ENCODE results near the gene CELSR1. TPM values are rescaled to one million over a fixed set of nuclear protein-coding genes. Genes with fewer than 3 reads are reported as not detected.

CELSR1 gene
- total RNA-seq, 1 donor from 2014 or later: 0.27 TPM

DNA sequence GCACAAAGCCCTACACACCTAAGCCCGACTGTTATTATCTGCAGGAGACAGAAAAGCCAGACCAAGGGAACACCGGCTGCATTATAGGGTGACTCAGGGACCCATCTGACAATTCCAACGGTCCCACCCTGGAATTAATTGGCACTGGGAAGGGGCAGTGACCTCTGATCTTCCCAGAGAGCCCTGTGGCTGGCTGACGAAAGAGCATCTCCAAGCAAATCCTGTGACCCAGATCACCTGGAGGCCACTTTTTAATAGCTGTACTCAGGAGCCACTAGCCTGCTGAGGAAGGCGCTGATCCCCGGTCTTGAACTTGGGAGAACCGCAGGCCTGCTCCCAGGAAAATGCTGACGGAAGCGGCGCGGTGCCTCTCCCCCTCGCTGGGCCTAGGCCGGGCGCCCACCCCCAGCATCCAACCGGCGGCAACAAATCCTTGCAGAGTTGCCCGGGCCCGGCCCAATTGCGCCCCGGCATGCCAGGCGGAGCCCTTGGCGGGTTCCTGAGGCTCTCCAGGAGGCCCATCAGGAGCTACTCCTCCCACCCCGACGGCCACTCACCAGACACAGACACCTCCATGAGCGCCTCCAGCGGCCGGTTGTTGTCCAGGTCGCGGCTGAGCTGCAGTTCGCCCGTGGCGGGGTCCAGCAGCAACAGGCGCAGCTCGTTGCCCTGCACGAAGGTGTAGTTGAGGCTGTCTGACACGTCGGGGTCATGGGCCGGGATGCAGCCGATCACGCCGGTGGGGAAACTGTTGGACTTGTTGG, 4.2 kb downstream of the CELSR1 start:
- peaks cover 10% of the 10 kb centered on the region for H3K27me3 Mint-ChIP-seq (ENCODE audit: unreplicated experiment)
- peaks cover 2% of the 10 kb centered on the region for H3K9me3 Mint-ChIP-seq (ENCODE audit: unreplicated experiment)
- no peak overlapping the region for H3K4me3 Mint-ChIP-seq (ENCODE audit: unreplicated experiment)
- H3K27ac Mint-ChIP-seq (ENCODE audit: unreplicated experiment): no peak overlapping the region
- H3K4me1 Mint-ChIP-seq (ENCODE audit: low read depth, unreplicated experiment): no peaks in the 10 kb centered on the region
- TF ChIP-seq CTCF (IDR thresholded peaks at IDR 0.05; ENCODE audit: partially characterized antibody, unreplicated experiment): no peak
- no peak for DNase-seq
- no peaks in the 10 kb centered on the region for H3K36me3 Mint-ChIP-seq (ENCODE audit: unreplicated experiment)

DNA sequence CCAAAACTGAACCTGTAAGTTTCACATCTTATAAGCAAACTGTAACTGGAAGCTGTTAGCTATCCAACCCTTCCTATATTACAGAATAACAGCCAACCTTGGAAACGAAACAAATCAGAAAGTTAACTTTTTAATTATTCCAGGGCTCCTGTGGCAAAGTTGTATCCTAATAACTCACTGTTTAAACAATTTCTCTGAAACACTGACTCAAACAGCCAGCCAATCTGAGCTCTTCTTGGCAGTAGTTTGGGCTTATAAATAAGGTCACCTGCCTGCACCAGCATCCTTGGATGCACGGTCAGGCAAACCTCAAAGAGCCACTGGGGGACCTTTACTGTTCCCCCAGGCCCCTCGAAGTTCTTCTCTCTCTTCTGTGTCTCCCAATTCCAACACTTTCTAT, 5.0 kb downstream of the CELSR1 start:
- no peak overlapping the region for H3K27ac Mint-ChIP-seq (ENCODE audit: unreplicated experiment)
- peaks cover 2% of the 10 kb centered on the region for H3K9me3 Mint-ChIP-seq (ENCODE audit: unreplicated experiment)
- H3K4me3 Mint-ChIP-seq (ENCODE audit: unreplicated experiment): no peak overlapping the region
- H3K27me3 Mint-ChIP-seq (ENCODE audit: unreplicated experiment): peaks cover 10% of the 10 kb centered on the region
- no peaks in the 10 kb centered on the region for H3K4me1 Mint-ChIP-seq (ENCODE audit: low read depth, unreplicated experiment)
- TF ChIP-seq CTCF (IDR thresholded peaks at IDR 0.05; ENCODE audit: partially characterized antibody, unreplicated experiment): no peak
- DNase-seq: no peak
- H3K36me3 Mint-ChIP-seq (ENCODE audit: unreplicated experiment): no peaks in the 10 kb centered on the region

- Mint-ChIP-seq H3K27me3 (ENCODE audit: unreplicated experiment) (peaks cover 10% of the 10 kb centered on the region), H3K4me3 (ENCODE audit: unreplicated experiment) (no peak overlapping the region), H3K36me3 (ENCODE audit: unreplicated experiment) (no peaks in the 10 kb centered on the region), H3K4me1 (ENCODE audit: low read depth, unreplicated experiment) (no peaks in the 10 kb centered on the region), H3K9me3 (ENCODE audit: unreplicated experiment) (peaks cover 4% of the 10 kb centered on the region), H3K27ac (ENCODE audit: unreplicated experiment) (no peak overlapping the region)
- TF ChIP-seq CTCF (IDR thresholded peaks at IDR 0.05; ENCODE audit: partially characterized antibody, unreplicated experiment): no peak
- no peak for DNase-seq
Measured at GRCh38 chr22:46531581-46532175, 5.7 kb downstream of the CELSR1 start.

DNA sequence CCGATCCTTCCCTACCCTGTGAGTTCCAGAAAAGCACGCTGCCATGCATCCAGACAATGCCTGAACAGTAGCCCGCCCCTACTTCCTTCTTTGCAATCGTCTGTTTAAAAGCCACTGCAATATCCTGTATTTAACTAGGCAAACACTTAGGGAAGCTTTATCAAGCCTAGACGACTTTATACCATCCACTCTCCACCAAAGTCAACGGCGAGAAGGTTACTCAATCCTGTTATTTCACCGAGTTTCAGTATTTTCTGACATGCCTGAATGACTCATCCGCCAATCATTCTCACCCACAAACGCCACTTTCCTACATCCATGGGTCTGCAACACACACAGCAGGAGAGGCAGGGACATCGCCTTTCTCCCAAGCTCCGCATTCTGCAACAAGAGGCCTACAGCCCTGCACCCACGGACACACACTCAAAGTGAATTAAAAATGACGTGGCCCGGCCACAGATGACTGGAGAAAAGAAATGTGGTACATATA, 9.3 kb downstream of the CELSR1 start:
- no peak for TF ChIP-seq CTCF (IDR thresholded peaks at IDR 0.05; ENCODE audit: partially characterized antibody, unreplicated experiment)
- no peaks in the 10 kb centered on the region for H3K36me3 Mint-ChIP-seq (ENCODE audit: unreplicated experiment)
- H3K4me1 Mint-ChIP-seq (ENCODE audit: low read depth, unreplicated experiment): no peaks in the 10 kb centered on the region
- DNase-seq: no peak
- no peak overlapping the region for H3K27ac Mint-ChIP-seq (ENCODE audit: unreplicated experiment)
- peaks cover 3% of the 10 kb centered on the region for H3K27me3 Mint-ChIP-seq (ENCODE audit: unreplicated experiment)
- H3K9me3 Mint-ChIP-seq (ENCODE audit: unreplicated experiment): peaks cover 2% of the 10 kb centered on the region
- no peak overlapping the region for H3K4me3 Mint-ChIP-seq (ENCODE audit: unreplicated experiment)

DNA sequence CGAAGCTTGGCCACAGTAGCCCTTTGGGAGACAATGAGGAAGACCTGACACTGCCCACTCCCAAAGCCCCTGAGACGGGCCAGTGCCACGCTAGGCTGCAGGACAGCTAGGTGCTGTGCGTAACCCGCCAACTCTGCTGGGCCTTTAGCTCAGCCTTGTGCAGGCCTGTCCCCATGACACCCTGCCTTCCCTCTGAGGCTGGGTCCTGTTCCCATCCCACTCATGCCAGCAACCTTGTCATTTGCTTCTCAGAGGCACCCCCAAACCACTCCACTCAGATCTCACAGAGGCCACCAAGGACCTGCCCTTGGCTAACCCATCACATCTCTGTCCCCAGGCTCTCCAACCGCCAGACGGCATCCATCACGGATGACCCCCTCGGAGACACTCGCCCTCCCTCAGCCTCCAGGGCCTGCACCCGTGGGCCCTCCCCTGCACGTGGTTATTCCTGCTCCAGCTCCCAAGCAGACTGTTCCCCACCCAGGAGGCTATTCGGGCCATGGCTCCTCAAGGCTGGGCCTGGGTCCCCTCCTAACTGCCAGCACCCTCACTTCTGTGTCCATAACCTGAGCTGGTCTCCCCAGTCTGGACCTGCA, 11.1 kb downstream of the CELSR1 start:
- H3K27me3 Mint-ChIP-seq (ENCODE audit: unreplicated experiment): peaks cover 3% of the 10 kb centered on the region
- DNase-seq: no peak
- H3K4me1 Mint-ChIP-seq (ENCODE audit: low read depth, unreplicated experiment): no peaks in the 10 kb centered on the region
- no peak overlapping the region for H3K27ac Mint-ChIP-seq (ENCODE audit: unreplicated experiment)
- H3K36me3 Mint-ChIP-seq (ENCODE audit: unreplicated experiment): no peaks in the 10 kb centered on the region
- H3K4me3 Mint-ChIP-seq (ENCODE audit: unreplicated experiment): no peak overlapping the region
- no peak for TF ChIP-seq CTCF (IDR thresholded peaks at IDR 0.05; ENCODE audit: partially characterized antibody, unreplicated experiment)
- H3K9me3 Mint-ChIP-seq (ENCODE audit: unreplicated experiment): peaks cover 2% of the 10 kb centered on the region

Data from glutamatergic neuron (in vitro differentiated cells).